Measurements from ENCODE around the gene EXOC6B. TPM values are rescaled to one million over a fixed set of nuclear protein-coding genes. Genes with fewer than 3 reads are reported as not detected.

The EXOC6B gene
- total RNA-seq, 1 donor from 2014 or later: 32.4 TPM

- no peak overlapping the region for H3K27ac ChIP-seq
- TF ChIP-seq CTCF (IDR thresholded peaks at IDR 0.05): no peak
- DNase-seq (ENCODE audit: low spot score in 2 of 2): no peak
- intact Hi-C loops (cut with DNase I): no loop called here
- H3K9me3 ChIP-seq: no peaks in the 10 kb centered on the region
- no peaks in the 10 kb centered on the region for H3K27me3 ChIP-seq
- no peaks in the 10 kb centered on the region for H3K4me1 ChIP-seq
- no peaks in the 10 kb centered on the region for H3K36me3 ChIP-seq
- H3K4me3 ChIP-seq: no peak overlapping the region
Observed at GRCh38 chr2:72837171-72837570, 11.3 kb upstream of the EXOC6B start.

GRCh38 chr2:72835403-72835802 lies 9.6 kb upstream of the EXOC6B start:
- Histone ChIP-seq H3K27me3 (no peaks in the 10 kb centered on the region), H3K27ac (no peak overlapping the region), H3K4me3 (no peak overlapping the region), H3K9me3 (no peaks in the 10 kb centered on the region), H3K4me1 (no peaks in the 10 kb centered on the region), H3K36me3 (no peaks in the 10 kb centered on the region)
- DNase-seq (ENCODE audit: low spot score in 2 of 2): no peak
- intact Hi-C loops (cut with DNase I): no loop called here
- TF ChIP-seq CTCF (IDR thresholded peaks at IDR 0.05): no peak

- no peaks in the 10 kb centered on the region for H3K4me1 ChIP-seq
- DNase-seq (ENCODE audit: low spot score in 2 of 2): no peak
- H3K4me3 ChIP-seq: no peak overlapping the region
- no peaks in the 10 kb centered on the region for H3K36me3 ChIP-seq
- H3K27ac ChIP-seq: no peak overlapping the region
- H3K27me3 ChIP-seq: no peaks in the 10 kb centered on the region
- no peaks in the 10 kb centered on the region for H3K9me3 ChIP-seq
- TF ChIP-seq CTCF (IDR thresholded peaks at IDR 0.05): no peak
- intact Hi-C loops (cut with DNase I): no loop called here
Observed at GRCh38 chr2:72834596-72834995, 8.8 kb upstream of the EXOC6B start.

GRCh38 chr2:72833084-72833714 lies 7.4 kb upstream of the EXOC6B start:
- no peaks in the 10 kb centered on the region for H3K27me3 ChIP-seq
- intact Hi-C loops (cut with DNase I): no loop called here
- no peak for DNase-seq (ENCODE audit: low spot score in 2 of 2)
- no peak overlapping the region for H3K4me3 ChIP-seq
- H3K36me3 ChIP-seq: no peaks in the 10 kb centered on the region
- no peaks in the 10 kb centered on the region for H3K4me1 ChIP-seq
- no peaks in the 10 kb centered on the region for H3K9me3 ChIP-seq
- TF ChIP-seq CTCF (IDR thresholded peaks at IDR 0.05): no peak
- H3K27ac ChIP-seq: no peak overlapping the region

- no peak for DNase-seq (ENCODE audit: low spot score in 2 of 2)
- Histone ChIP-seq H3K4me1 (no peaks in the 10 kb centered on the region), H3K4me3 (no peak overlapping the region), H3K9me3 (no peaks in the 10 kb centered on the region), H3K27me3 (no peaks in the 10 kb centered on the region), H3K36me3 (no peaks in the 10 kb centered on the region), H3K27ac (no peak overlapping the region)
- intact Hi-C loops (cut with DNase I): no loop called here
- TF ChIP-seq CTCF (IDR thresholded peaks at IDR 0.05): no peak
Observed at GRCh38 chr2:72830273-72830672, 4.4 kb upstream of the EXOC6B start.
